RWPE1 (cell line): Measurements from ENCODE around the gene OPALIN.

ENCODE experiments used
- CTCF ChIA-PET: fragments of 350-600 bp; sonication (Branson Sonifier 250); formaldehyde crosslinking; extraction: SDS; loops from one replicate; lab custom pipeline; 2021; lab: Yijun Ruan, JAX
- POLR2A ChIA-PET: fragments of 400-600 bp; formaldehyde crosslinking; extraction: SDS; loops from one replicate; lab custom pipeline; 2020; ENCODE audit warnings: antibody characterized with exemption; ENCODE audit not compliant: low non-redundant PET; lab: Yijun Ruan, JAX
- DNase-seq: peaks from one replicate; pipeline ENCODE4 v3.0.0; 2012; ENCODE audit warnings: low spot score
- H3K27ac ChIP-seq: fragments of 450-650 bp; 2 replicates; pipeline ENCODE4 v1.5.1; 2017
- CTCF ChIP-seq: fragments of 450-650 bp; conservative IDR thresholded peaks from 2 replicates; pipeline ENCODE4 v1.5.1; 2017; ENCODE audit warnings: low read depth, mild to moderate bottlenecking

Gene OPALIN

GRCh38 chr10:96360766-96361165 lies 2.0 kb upstream of the OPALIN start:
- no peak overlapping the region for H3K27ac ChIP-seq
- TF ChIP-seq CTCF = no peak
- CTCF ChIA-PET = no interaction called here
- POLR2A ChIA-PET = no interaction called here
- DNase-seq = no peak

- POLR2A ChIA-PET = no interaction called here
- CTCF ChIA-PET = no interaction called here
- no peak overlapping the region for H3K27ac ChIP-seq
- TF ChIP-seq CTCF = no peak
- DNase-seq = no peak
Observed at GRCh38 chr10:96360331-96360730, 1.5 kb upstream of the OPALIN start.

- no peak overlapping the region for H3K27ac ChIP-seq
- no peak for TF ChIP-seq CTCF
- POLR2A ChIA-PET = no interaction called here
- CTCF ChIA-PET = interaction anchor here (0.8 to 1.5 kb wide), 2 partner anchors 11 to 130 kb away, joined by 4 to 5 read pairs; no protein-coding TSS in a partner anchor
- no peak for DNase-seq
Observed at GRCh38 chr10:96359616-96360015, 814 bp upstream of the OPALIN start.

- DNase-seq = no peak
- POLR2A ChIA-PET = no interaction called here
- no peak for TF ChIP-seq CTCF
- CTCF ChIA-PET = interaction anchor here (0.7 to 1.3 kb wide), 4 partner anchors 13 to 22 kb away, joined by 3 to 5 read pairs (median 3); no protein-coding TSS in a partner anchor
- H3K27ac ChIP-seq = no peak overlapping the region
Observed at GRCh38 chr10:96357038-96357620, 1.7 kb downstream of the OPALIN start.

DNA sequence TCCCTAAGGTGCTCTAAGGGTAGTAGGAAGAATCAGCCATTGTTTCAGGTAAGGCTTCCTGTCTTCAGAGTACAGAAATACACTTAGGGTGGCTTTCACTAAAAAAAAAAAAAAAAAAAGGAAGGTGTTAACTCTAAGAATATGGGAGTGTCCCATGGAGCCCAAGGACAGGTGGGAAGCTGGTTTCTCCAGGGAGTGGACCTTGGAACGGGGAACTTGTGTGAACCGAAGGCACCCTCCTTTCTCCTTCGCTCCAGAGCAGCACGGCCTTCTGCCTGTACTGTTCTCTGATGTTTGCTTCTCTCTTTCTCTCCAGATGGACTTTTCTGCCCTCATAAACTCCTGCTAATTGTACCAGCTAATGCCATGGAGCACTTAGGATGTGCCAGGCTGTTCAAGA lies 6.2 kb downstream of the OPALIN start:
- DNase-seq = no peak
- TF ChIP-seq CTCF = no peak
- ChIA-PET CTCF (interaction anchor here (0.7 to 1.8 kb wide), 2 partner anchors 18 to 138 kb away, joined by 5 to 7 read pairs; no protein-coding TSS in a partner anchor), POLR2A (no interaction called here)
- no peak overlapping the region for H3K27ac ChIP-seq

DNA sequence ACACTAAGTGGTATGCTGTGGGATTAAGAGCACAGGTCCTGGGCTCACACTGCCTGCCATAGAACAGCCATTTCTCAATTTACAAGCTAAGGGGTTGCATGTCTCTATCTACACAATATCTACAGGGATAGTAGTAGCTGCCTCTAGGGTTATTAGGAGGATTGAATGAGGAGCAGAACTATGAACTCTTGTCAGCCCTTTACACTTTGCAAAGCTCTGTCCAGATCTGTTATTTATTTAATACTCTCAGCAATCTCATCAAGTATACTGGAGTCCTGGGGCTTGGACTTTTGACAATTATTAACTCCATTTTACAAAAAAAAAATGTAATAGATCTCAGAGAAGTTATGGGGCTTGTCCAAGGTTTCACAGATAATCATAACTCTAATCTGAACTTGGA lies 6.8 kb downstream of the OPALIN start:
- no peak for TF ChIP-seq CTCF
- ChIA-PET CTCF (interaction anchor here (0.6 to 1.8 kb wide), 4 partner anchors 18 to 139 kb away, joined by 3 to 7 read pairs (median 4); no protein-coding TSS in a partner anchor), POLR2A (no interaction called here)
- DNase-seq = no peak
- no peak overlapping the region for H3K27ac ChIP-seq
